H1 (cell line): ENCODE measurements around the gene DZIP1L. TPM values are rescaled to one million over a fixed set of nuclear protein-coding genes. Genes with fewer than 3 reads are reported as not detected.
"Not testable (repeated sequence)": the region's sequence is repeated elsewhere in the genome, so short reads cannot be mapped to it uniquely, and the experiment has no call there.

ENCODE experiments used
- CTCF ChIA-PET: fragments of 300-600 bp; sonication (Branson Sonifier 250); formaldehyde crosslinking; loops from one replicate; lab custom pipeline; 2021; ENCODE audit not compliant: partially characterized antibody; lab: Charles Lee
- POLR2A ChIA-PET: fragments of 300-600 bp; sonication (Branson Sonifier 250); formaldehyde crosslinking; loops from one replicate; lab custom pipeline; 2021; ENCODE audit warnings: inconsistent platforms; ENCODE audit not compliant: partially characterized antibody; lab: Charles Lee
- DNase-seq, 2 experiments: peaks; one replicate each; pipeline versions ENCODE4 v3.0.0 to v3.0.0-alpha.2; 2010 to 2022; ENCODE audit warnings: low spot score in 2 of 2, low read depth in 1 of 2, mixed read lengths in 1 of 2
- FAIRE-seq: peaks from 2 replicates; lab custom pipeline; 2011; peaks lifted over from hg19 to GRCh38; lab: Jason Lieb, UNC
- H2AFZ ChIP-seq: 2 replicates; pipeline ENCODE4 v1.8.1; 2012; ENCODE audit warnings: low read length, inconsistent platforms
- H2AK5ac ChIP-seq: 2 replicates; pipeline ENCODE4 v1.6.1; 2013; ENCODE audit warnings: low read depth, low read length
- H2BK120ac ChIP-seq: replicated peaks from 2 replicates; pipeline ENCODE3; 2013; ENCODE audit warnings: low read depth, low read length, inconsistent platforms
- H2BK12ac ChIP-seq: 2 replicates; pipeline ENCODE4 v1.6.1; 2013; ENCODE audit warnings: low read depth, low read length
- H2BK15ac ChIP-seq: 2 replicates; pipeline ENCODE4 v1.6.1; 2013; ENCODE audit warnings: low read length
- H2BK20ac ChIP-seq: 2 replicates; pipeline ENCODE4 v1.6.1; 2013; ENCODE audit warnings: low read length
- H2BK5ac ChIP-seq: 2 replicates; pipeline ENCODE4 v1.6.1; 2013; ENCODE audit warnings: low read depth, low read length
- H3K14ac ChIP-seq: 2 replicates; pipeline ENCODE4 v1.6.1; 2013; ENCODE audit warnings: inconsistent platforms; ENCODE audit not compliant: insufficient read length
- H3K18ac ChIP-seq: 2 replicates; pipeline ENCODE4 v1.6.1; 2013; ENCODE audit warnings: low read length; ENCODE audit errors: extremely low read depth
- H3K23ac ChIP-seq: 2 replicates; pipeline ENCODE4 v1.6.1; 2013; ENCODE audit warnings: inconsistent platforms; ENCODE audit not compliant: insufficient read length
- H3K23me2 ChIP-seq: 2 replicates; pipeline ENCODE4 v1.6.1; 2013; ENCODE audit warnings: low read depth, low read length
- H3K27ac ChIP-seq: 2 replicates; pipeline ENCODE4 v1.6.1; 2011; ENCODE audit warnings: low read depth, low read length, inconsistent platforms
- H3K27me3 ChIP-seq, 4 experiments: replicated peaks in 1 of 4; 1 replicate in 1 of 4; 2 replicates in 3 of 4; pipeline versions ENCODE4 v1.6.1 to v1.8.1; 2011 to 2013; ENCODE audit warnings: low read length in 3 of 4, mild to moderate bottlenecking in 3 of 4, inconsistent platforms in 2 of 4, mixed read lengths in 2 of 4, moderate library complexity in 1 of 4; ENCODE audit not compliant: control insufficient read depth in 3 of 4, insufficient read depth in 3 of 4; ENCODE audit errors: extremely low read depth in 1 of 4
- H3K36me3 ChIP-seq, 4 experiments: 2 replicates each; pipeline versions ENCODE4 v1.6.1 to v1.8.1; 2011 to 2013; ENCODE audit warnings: mild to moderate bottlenecking in 4 of 4, low read length in 3 of 4, moderate library complexity in 2 of 4, control low read depth in 1 of 4, inconsistent platforms in 1 of 4; ENCODE audit not compliant: insufficient read depth in 4 of 4, control insufficient read depth in 2 of 4
- H3K4ac ChIP-seq: replicated peaks from 2 replicates; pipeline ENCODE3; 2013; ENCODE audit warnings: low read length, low read depth, mixed read lengths, inconsistent platforms; ENCODE audit not compliant: insufficient read length
- H3K4me1 ChIP-seq, 4 experiments: replicated peaks in 1 of 4; 1 replicate in 1 of 4; 2 replicates in 3 of 4; pipeline versions ENCODE4 v1.6.1 to v1.8.1; 2011 to 2013; ENCODE audit warnings: low read length in 3 of 4, inconsistent platforms in 2 of 4, mixed read lengths in 1 of 4; ENCODE audit not compliant: insufficient read depth in 4 of 4, control insufficient read depth in 3 of 4
- H3K4me2 ChIP-seq, 2 experiments: 2 replicates each; pipeline versions ENCODE4 v1.6.1 to v1.8.1; 2011 to 2013; ENCODE audit warnings: low read depth in 2 of 2, low read length in 2 of 2, control low read depth in 1 of 2, inconsistent platforms in 1 of 2, mild to moderate bottlenecking in 1 of 2; ENCODE audit not compliant: insufficient read depth in 1 of 2
- H3K4me3 ChIP-seq, 4 experiments: fragments of 200-600, 300-600 bp in 1 of 4; sonication (generic), shearing (Covaris generic), sonication (Bioruptor Twin) in 1 of 4; 2 replicates each; pipeline versions ENCODE4 v1.5.1 to v1.8.1; 2011 to 2016; ENCODE audit warnings: low read length in 4 of 4, low read depth in 3 of 4, control low read depth in 2 of 4, inconsistent platforms in 2 of 4, mild to moderate bottlenecking in 2 of 4, mixed read lengths in 1 of 4, moderate library complexity in 1 of 4; ENCODE audit not compliant: insufficient read depth in 2 of 4; ENCODE audit errors: extremely low read depth in 1 of 4
- H3K56ac ChIP-seq: replicated peaks from 2 replicates; pipeline ENCODE3; 2013; ENCODE audit warnings: low read depth, mild to moderate bottlenecking, mixed read lengths, low read length, inconsistent platforms; ENCODE audit not compliant: insufficient read length
- H3K79me1 ChIP-seq: 2 replicates; pipeline ENCODE4 v1.6.1; 2013; ENCODE audit warnings: low read depth, low read length, control low read depth
- H3K79me2 ChIP-seq, 2 experiments: 2 replicates each; pipeline versions ENCODE4 v1.6.1 to v1.8.1; 2012 to 2013; ENCODE audit warnings: low read length in 2 of 2, mild to moderate bottlenecking in 2 of 2, inconsistent platforms in 1 of 2; ENCODE audit not compliant: insufficient read depth in 2 of 2, control insufficient read depth in 1 of 2
- H3K9ac ChIP-seq, 4 experiments: replicated peaks in 1 of 4; 1 replicate in 1 of 4; 2 replicates in 3 of 4; pipeline versions ENCODE4 v1.6.1 to v1.8.1; 2011 to 2013; ENCODE audit warnings: low read depth in 3 of 4, low read length in 3 of 4, control low read depth in 2 of 4, mild to moderate bottlenecking in 2 of 4, moderate library complexity in 2 of 4, inconsistent platforms in 1 of 4; ENCODE audit errors: extremely low read depth in 1 of 4
- H3K9me3 ChIP-seq, 2 experiments: 2 replicates each; pipeline versions ENCODE4 v1.6.1 to v1.8.1; 2012 to 2013; ENCODE audit warnings: mild to moderate bottlenecking in 2 of 2, moderate library complexity in 2 of 2, control low read depth in 1 of 2, inconsistent platforms in 1 of 2, low read depth in 1 of 2, low read length in 1 of 2, mixed read lengths in 1 of 2; ENCODE audit not compliant: insufficient read depth in 2 of 2
- H4K20me1 ChIP-seq, 2 experiments: replicated peaks in 1 of 2; 2 replicates each; pipeline versions ENCODE3 to v1.8.1; 2011 to 2013; ENCODE audit warnings: inconsistent platforms in 2 of 2, low read length in 2 of 2, mild to moderate bottlenecking in 1 of 2; ENCODE audit not compliant: insufficient read depth in 2 of 2, control insufficient read depth in 1 of 2
- H4K5ac ChIP-seq: 2 replicates; pipeline ENCODE4 v1.6.1; 2013; ENCODE audit warnings: low read length, low read depth, mixed read lengths, inconsistent platforms; ENCODE audit not compliant: insufficient read length
- H4K8ac ChIP-seq: 2 replicates; pipeline ENCODE4 v1.8.0; 2013; ENCODE audit warnings: mild to moderate bottlenecking, moderate library complexity, low read length, inconsistent platforms; ENCODE audit not compliant: insufficient read depth; ENCODE audit errors: extremely low read depth
- H4K91ac ChIP-seq: replicated peaks from 2 replicates; pipeline ENCODE3; 2013; ENCODE audit warnings: low read length, mixed read lengths, inconsistent platforms; ENCODE audit not compliant: insufficient read length
- WGBS, 2 experiments: shearing (Covaris generic) in 1 of 2; methylation state at CpG; one replicate each; pipeline versions ENCODE4 v1.1.6 to v1.1.7; 2013 to 2015; ENCODE audit warnings: low lambda C conversion rate in 2 of 2, mixed read lengths in 2 of 2, inconsistent platforms in 1 of 2, low coverage in 1 of 2, missing lambda C conversion rate in 1 of 2; ENCODE audit not compliant: insufficient replicate concordance in 2 of 2, insufficient coverage in 1 of 2, insufficient read length in 1 of 2; ENCODE audit errors: extremely low coverage in 1 of 2, missing lambda C conversion rate in 1 of 2; 5-methylcytosine and 5-hydroxymethylcytosine counted together
- polyA plus RNA-seq, 7 experiments: library from polyadenylated mRNA; depleted of rRNA in 3 of 7; stranded (reverse) in 5 of 7; unstranded in 2 of 7; fragments of >200 nt in 5 of 7; fragments of 200-250 nt in 2 of 7; gene quantifications; 1 replicate in 5 of 7; 2 replicates in 1 of 7; 4 replicates in 1 of 7; pipeline versions ENCODE4 v1.2.1 to v1.2.3, GENCODE V29; 2011 to 2013; ENCODE audit warnings: missing spikeins in 2 of 7, mixed read lengths in 2 of 7
- total RNA-seq: library from RNA; stranded (reverse); fragmentation: NEBNext Ultra II Directional; extraction: Animal tissue kit (Norgen Biotek cat#: 25700); gene quantifications from 2 replicates; pipeline ENCODE4 v1.2.1, GENCODE V29; 2021

Gene DZIP1L
- total and polyA plus RNA-seq, 2 of the 8 experiments (the other 6 are each of a cell fraction or from before 2014, with no cell fraction given) = 6.5 to 8.3 TPM

GRCh38 chr3:138142181-138142580 lies 26.8 kb upstream of the DZIP1L start:
- CTCF ChIA-PET, H3K14ac ChIP-seq, H2AFZ ChIP-seq, FAIRE-seq, H3K56ac ChIP-seq, H2BK15ac ChIP-seq, H4K5ac ChIP-seq, H3K23ac ChIP-seq, H2BK5ac ChIP-seq, POLR2A ChIA-PET, H3K4me3 ChIP-seq, H2AK5ac ChIP-seq, H4K91ac ChIP-seq, H4K20me1 ChIP-seq, H4K8ac ChIP-seq, H3K4me1 ChIP-seq, H2BK12ac ChIP-seq, H2BK20ac ChIP-seq, H2BK120ac ChIP-seq, DNase-seq, H3K18ac ChIP-seq, H3K27ac ChIP-seq, H3K27me3 ChIP-seq, H3K36me3 ChIP-seq, H3K9me3 ChIP-seq, H3K4me2 ChIP-seq, H3K4ac ChIP-seq, H3K23me2 ChIP-seq, H3K79me1 ChIP-seq, H3K79me2 ChIP-seq, H3K9ac ChIP-seq: not testable (repeated sequence)
- whole genome bisulfite sequencing, 2 experiments = 86% methylated on average over 3 of the region's 3 CpGs; no CpG with 5 or more reads in 1 of the 2 experiments
